Pons (tissue), 1 donor: ENCODE measurements around the gene EFTUD2.

Experiments
- DNase-seq: peaks from one replicate; pipeline ENCODE4 v3.0.0-alpha.2; 2016; ENCODE audit warnings: low spot score

Gene EFTUD2

DNA sequence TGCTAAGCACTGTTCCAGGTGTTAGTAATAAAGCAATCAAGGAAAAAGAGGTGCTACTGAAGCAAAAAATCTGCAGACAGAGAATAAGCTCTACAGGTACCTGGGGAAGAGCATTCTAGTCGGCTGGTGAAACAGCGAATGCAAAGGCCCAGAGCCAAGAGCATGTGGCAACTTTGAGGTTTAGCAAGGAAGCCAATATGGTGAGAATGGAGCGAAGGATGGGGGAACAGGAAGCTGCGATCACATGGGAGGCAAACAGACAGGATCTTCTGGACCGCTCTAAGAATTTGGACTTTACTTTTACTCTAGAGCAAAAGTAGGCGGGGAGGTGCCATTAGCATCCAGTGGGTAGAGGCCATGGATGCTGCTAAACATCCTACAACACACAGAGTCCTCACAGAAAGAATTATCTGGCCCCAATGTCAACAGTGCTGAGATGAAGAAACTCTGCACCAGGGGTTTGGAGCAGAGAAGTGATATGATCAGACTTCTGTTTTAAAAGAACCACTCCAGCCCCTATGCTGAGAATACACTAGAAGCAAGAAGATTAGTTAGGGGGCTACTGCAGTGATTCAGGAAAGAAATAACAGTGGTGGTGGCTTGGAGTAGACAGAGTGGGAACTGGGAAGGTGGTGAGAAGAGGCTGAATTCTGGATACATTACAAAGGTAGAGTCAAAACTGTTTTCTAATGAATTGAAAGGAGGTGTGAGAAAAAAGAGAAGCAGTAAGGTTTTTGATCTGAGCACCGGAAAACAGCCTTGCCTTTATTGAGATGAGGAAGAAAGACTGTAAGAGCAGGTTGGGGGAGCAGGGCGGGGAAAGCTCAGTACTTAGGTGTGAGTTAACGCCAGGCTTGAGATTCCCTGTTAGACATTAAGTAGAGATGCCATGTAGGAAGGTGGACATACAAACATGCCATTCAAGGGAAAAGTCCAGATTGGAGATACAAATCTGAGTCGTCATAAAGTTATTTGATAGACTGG lies 11.0 kb downstream of the EFTUD2 start:
- no peak for DNase-seq

DNA sequence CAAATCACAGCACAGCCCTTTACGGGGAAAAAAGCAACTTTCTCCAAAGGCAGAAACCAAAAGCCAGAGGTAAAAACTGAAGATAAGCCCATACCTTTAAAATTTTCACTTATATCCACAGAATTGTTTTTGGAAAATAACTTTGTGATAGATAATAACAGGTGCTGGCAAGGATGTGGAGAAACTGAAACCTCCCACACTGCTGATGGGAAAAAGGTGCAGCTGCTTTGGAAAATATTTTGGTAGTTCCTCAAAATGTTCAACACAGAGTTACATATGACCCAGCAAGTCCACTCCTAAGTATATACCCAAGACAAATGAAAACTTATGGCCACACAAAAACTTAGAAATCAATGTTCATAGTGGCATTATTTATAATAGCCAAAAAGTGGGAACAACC lies 12.2 kb downstream of the EFTUD2 start:
- no peak for DNase-seq

DNA sequence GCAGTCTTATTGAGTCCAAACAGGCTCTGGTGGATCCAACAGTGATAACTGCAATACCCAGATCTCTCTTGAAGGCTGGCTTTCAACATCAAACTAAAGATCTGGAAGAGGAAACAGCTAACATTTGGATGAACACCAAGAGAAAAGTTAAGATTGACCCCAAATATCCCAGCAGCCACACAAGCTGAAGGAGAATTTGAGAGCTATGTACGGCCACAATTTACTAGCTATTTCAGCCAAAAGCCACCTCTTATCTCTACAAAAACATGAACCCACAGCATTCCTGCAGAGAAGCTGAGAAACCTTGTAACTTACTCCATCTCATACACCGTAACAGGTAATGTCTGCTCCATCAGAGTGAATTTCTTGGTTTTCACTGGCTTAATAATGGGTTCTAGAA lies 14.3 kb downstream of the EFTUD2 start:
- no peak for DNase-seq

DNA sequence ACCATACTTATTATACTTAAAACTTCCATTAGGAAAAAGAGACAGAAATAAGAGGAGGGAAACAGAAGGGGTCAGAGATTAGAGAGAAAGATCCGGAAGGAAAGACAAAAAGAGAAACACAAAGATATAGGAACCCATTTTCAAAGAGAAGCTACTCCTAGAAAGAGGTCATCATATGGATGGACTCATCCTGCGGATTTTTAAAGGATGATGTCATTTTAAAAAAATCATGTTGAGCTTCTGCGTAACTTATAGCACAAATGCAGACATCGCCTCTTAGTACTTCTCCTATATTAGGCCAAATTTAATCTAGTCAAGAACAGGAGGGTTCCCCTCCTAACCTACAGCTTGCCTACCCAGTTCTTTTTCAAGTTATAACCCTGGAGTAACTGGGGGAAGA lies 18.1 kb downstream of the EFTUD2 start:
- no peak for DNase-seq

DNA sequence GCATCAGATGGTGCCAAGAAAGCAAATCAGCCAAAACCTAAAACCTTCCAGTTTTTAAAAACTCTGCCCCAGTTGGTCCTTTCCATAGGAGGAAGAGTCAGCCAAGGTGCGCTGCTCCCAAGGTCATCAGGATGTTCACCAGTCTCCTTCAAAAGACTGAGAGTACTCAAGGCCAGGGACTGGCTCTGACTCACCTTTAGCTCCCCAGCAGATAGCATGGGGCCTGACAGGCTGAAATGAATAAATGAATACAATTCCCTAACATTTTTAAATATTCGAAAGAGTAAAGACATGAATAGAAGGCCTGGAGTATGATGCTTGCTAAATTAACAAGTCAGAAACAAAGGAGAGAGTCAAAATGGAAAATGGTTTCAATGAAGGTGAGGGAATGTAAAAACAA lies 19.2 kb downstream of the EFTUD2 start:
- DNase-seq, result no peak

DNA sequence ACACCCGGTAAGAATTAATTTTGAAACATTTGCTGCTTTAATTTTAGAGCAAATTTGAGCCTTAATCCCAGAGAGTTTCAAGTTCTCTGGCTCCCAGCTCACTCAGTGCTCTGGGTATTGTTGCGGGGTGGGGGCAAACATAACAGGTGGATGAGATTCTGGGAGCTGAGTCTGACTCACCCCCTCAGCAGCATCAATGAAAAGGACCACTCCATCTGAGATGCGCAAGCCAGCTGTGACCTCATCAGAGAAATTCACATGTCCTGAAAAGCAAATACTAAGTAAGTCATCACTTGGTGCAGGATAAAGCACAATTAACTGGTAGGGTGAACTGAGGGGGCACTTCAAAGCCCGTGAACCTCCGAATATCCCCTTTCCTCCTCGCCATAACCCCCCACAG lies 19.9 kb downstream of the EFTUD2 start:
- no peak for DNase-seq

DNA sequence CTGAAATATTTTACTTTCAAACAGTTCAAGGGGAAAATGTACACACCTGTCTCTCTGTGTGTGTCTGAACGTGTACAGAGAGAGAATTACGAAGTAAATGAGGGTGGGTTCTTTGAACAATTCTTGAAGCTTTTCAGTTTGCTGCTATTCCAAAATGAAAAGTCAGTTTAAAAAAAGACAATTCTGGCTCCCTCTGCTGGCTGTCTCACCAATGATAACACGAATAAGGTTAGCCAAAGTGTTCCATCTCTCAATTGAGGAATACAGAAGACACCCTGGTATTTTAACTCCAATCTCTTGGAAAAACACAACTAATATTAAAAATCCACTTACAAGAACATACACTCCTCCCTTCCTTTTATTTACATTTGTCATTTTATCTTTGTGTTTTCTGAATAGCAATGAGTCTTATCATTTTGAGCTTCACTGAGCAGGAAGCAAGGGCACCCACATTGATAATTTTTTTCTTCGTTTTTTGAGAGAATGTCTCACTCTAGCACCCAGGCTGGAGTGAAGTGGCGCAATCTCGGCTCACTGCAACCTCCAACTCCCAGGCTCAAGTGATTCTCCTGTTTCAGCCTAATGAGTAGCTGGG lies 20.5 kb downstream of the EFTUD2 start:
- DNase-seq, result peak; percentile 34

DNA sequence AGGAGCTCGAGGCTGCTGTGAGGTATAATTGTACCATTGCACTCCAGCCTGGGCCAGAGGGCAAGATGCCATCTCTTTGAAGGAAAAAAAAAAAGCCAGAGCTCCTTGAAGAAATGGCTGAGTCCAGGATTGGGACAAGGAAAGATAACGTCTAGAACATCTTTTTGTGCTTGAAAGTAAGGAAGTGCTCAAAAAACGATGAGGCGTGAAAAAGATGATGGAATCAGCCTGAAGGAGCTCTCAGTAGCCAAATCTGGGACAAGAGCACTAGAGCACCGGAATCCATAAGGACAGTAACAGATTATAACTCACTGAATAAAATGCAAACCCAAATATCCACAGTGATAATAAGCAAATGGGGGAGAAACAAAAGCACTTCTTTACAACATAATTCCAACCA lies 22.1 kb downstream of the EFTUD2 start:
- DNase-seq, result no peak

DNA sequence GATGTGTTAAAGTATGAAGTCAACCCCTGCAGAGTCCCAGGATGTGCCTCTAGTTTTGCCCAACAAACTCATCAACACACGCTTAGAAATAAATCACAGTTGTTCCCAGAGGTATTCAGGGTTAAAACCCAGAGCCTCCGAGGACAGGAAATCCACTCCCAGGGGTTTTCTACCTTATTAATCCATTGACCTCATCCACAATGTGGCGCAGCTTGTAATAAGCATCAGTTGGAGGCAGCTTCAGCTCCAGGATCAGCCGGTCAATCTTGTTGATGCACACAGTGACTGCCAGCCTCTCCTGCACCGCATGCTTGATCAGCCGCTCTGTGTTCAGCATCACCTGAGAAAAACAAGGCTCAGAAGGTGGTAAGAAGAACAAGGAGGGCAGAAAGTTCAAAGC lies 23.5 kb downstream of the EFTUD2 start:
- no peak for DNase-seq

DNA sequence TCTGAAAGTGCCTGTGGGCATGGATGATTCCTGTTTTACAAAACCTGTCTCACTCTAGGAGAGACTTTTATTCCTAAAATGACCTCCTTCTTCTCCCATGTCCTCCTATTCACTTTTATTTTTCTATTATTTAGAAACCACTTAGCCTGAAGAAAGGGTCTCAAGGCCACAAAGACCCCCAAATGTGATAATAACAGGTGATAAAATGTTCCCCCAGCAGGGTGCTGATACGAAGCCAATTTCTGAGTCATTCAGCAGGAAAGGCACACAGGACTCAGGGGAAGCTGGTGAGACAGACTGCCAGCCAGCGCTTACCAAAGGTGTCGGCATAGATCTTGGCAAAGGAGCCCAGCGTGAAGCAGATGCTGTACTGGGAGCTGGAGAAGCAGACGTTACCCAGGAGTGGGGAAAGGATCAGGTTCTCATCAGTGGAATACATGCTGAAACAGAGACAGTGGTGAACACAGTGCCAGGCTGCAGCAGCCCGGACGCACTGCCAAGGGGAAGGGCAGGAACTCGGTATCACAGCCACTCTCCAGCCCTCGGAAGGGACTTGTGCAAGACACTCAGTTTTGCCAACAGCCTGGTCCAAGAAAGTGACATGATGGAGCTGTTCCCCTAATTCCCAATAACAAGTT lies 27.0 kb downstream of the EFTUD2 start:
- no peak for DNase-seq

DNA sequence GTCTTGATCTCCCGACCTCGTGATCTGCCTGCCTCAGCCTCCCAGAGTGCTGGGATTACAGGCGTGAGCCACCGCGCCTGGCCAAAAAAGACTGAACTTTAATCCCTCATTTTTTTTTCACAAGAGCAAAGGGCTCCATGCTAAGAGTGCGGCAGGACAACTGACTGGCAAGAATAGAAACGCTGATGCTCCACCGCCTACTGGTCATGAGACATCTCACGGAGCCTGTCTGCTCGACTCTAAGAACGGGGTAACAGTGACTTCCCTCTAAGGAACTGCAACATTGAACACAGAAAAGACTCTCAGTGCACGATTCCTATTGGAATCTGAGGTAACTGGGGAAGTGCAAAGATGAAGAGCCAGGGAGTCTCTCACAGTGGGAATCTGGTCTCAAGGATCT lies 27.7 kb downstream of the EFTUD2 start:
- no peak for DNase-seq

DNA sequence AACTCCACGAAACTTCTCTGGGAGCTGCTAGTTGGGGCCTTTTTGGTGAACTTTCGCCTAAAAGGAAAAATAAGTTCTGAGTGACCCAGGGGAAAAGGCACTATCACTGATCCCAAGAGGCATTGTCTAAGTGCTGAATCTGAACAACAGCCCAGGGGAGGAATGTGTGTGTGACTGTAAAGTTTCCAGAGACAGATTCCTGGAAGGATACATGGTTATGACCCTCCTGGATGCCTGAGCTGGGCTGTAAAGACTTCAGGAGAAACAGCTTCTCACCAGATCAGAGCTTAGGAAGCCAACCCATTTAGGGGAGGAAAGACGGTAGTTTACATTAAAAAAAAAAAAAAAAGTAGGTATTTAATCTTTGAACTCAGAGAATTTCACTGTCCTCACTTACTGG lies 31.4 kb downstream of the EFTUD2 start:
- no peak for DNase-seq

DNA sequence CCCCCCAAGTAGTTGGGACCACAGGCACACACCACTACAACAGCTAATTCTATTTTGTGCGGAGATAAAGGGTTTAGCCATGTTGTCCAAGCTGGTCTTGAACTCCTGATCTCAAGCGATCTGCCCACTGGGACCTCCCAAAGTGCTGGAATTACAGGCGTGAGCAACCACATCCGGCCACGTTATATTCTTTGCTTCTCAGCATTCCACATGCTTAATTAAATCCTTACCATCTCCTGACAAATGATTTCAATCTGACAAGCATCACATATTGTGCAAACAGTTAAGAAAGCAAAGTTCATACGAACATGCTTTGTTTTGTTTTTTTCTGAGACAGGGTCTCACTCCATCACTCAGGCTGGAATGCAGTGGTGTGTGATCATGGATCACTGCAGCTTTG lies 33.3 kb downstream of the EFTUD2 start:
- DNase-seq, result no peak

DNA sequence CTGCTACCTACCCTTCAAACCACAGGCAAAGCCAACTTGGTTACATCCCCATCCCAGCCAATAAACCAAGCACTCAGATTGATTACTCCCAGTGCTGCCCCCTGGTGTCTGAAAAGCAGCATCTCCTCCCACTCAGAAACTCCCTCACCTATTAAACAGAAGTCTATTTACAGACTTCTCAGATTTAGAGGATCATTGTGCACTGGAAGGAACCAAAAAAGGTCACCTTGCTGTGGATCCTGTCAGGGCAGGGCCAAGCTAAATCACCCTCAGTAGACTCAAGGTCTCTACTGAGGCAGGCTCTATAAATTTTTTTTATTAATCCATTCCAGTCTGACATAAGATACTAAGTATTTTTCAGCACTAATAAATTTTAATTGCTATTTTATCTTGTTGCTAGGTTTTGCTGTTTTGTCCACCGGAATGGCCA lies 34.0 kb downstream of the EFTUD2 start:
- peak; percentile 58 for DNase-seq

DNA sequence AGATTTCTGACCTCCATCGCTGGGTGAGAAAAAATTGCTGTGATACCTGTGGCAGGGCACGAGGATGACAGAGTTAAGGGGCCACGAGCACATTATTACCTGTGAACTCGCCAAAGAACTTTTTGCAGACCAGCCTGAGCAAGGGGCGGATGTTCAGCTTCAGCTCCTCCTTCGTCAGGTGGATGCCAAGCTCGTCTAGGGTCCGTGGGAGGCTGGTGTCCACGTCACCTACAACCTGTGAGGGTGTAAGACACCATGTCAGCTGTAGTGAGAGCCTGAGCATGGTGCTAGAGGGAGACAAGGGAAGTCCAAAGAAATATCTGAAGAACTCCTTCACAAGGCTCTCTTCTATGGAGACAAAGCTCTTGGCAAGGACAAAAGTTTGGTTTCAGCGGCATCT lies 34.4 kb downstream of the EFTUD2 start:
- no peak for DNase-seq

DNA sequence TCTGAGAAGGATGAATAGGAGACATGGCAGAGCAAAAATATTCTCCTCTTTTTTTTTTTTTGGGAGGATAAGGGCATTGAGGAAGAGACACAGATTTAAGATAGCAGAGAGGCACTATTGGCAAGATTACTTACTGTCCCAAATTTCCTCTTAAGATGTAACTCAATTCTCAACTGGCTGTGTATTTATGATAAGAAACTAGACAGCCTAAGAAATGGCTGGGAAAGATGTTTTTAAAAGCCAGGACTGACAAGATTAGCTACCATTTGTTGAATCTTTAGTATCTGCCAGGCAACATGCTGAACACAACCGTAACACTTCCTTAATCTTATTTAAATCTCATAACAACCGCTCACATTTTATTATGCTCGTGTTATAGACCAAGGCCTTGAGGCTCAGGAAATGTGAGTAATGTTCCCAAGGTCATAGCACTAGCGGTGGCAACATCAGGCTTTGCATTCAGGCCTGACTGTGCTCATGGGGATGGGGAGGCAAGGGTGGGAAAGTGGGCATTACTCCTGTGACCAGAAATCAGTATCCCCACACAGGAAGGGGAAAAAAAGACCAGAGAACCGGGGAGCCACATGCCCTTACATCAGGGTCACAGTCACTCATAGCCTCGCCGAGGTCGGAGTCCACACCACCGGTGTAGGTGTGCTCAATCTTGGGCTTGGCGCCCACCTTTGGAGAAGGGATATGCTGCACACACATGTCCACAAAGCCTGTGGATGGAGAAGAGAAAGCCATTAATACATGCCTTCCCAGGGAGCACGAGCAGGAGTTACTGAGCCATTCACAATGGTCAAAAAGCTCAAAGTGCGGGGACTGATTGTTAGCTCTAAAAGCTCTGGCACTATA lies 36.0 kb downstream of the EFTUD2 start:
- no peak for DNase-seq

DNA sequence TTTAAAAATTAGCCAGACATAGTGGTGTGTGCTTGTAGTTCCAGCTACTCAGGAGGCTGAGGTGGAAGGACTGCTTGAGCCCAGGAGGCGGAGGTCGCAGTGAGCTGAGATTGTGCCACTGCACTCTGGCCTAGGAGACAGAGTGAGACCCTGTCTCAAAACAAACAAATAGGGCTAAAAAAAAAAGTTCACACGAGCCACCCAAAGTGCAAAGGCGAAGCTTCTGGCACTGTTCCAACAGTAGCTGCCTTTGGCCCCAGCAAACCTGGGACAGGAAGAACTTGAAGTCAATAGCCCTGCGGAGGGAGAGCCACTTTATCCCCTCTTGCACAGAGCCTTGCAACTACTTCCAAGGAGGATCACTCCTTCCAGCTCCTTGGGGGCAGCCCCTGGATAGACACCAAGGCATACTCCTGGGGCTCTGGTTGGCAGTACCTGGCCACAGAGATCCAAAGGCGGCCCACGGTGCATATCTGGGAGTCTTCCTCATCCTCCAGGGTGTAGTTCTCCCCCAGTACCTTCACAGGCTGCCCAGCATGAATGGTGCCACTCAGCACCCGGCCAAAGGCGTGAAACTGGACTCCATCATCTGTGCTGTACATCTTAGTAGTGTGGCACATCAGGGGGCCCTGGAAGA lies 36.8 kb downstream of the EFTUD2 start:
- no peak for DNase-seq

DNA sequence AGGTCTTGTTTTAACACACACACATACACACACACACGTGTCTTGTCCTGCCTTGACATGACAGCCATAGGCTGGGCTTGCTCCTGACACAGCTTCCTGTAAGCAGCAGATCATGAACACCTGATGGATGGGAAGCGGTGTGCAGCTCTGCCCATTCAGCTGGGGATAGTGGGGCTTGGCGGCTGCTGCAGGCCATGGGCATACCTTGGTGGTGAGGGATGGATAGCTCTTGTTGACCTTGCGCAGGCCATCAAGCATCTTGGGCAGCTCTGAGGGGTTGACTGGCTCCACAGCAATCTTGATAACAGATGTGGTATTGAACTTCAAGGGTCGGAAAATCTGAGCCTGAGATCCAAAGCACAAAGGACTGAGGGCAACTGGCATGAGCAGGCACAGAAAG lies 39.5 kb downstream of the EFTUD2 start:
- DNase-seq, result no peak

DNA sequence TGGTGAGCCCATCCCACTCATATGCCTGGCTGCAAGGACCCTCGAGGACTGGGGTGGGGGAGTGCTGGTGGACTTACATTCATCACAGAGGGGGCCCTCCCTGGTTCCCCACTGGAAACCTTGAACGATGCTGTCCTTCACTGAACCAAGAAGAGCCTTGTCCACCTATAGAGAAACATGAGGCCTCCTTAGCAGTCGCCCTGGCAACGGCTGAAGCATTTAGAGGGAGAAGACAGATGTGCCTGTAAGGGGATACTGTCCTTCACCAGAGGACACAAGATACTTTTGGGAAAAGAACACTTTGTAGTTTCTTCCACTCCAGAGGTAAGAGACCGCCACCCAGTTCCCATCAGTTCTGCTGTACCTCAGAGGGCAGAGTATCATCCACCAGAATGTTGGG lies 45.1 kb downstream of the EFTUD2 start:
- no peak for DNase-seq

DNA sequence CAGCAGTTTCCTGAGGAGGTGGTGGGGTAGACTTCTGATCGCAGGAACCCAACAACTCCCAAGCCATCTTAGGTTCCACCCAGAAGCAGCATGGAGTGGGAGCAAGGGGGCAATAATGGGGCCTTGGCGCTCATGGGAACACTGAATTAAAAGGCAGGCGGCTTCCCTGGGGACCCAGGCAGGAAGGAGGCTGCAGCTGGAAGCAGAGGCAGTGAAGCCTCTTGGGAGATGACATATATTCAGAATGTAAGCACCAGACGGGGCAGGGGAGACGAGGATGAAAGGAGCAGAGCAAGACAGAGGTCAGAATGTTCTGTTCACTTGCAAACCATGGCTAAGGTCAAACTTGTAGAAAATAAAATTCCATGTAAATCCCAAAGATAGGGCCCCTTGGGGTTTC lies 48.6 kb downstream of the EFTUD2 start:
- no peak for DNase-seq

DNA sequence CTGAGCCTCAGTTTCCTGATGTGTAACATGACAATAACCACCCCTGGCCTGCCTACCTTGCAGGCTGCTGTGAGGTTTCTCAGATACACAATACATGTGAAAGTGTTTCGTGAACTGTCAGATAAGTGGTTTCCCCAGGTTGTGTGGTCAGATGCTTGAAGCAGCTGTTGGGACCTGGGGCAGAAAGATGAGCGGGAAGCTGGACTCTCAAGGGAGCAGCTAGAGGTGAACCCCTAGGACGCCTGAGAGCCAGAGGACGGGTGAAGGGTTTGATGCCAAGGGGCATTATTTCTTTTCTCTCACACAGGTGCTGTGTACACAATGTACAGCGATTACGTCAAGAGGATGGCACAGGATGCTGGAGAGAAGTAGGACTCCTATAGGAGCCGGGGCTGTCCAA lies 49.2 kb downstream of the EFTUD2 start:
- DNase-seq, result no peak
